ENCODE results near the gene WWP2.
"Not testable (repeated sequence)": the region's sequence is repeated elsewhere in the genome, so short reads cannot be mapped to it uniquely, and the experiment has no call there.

WWP2 gene

DNA sequence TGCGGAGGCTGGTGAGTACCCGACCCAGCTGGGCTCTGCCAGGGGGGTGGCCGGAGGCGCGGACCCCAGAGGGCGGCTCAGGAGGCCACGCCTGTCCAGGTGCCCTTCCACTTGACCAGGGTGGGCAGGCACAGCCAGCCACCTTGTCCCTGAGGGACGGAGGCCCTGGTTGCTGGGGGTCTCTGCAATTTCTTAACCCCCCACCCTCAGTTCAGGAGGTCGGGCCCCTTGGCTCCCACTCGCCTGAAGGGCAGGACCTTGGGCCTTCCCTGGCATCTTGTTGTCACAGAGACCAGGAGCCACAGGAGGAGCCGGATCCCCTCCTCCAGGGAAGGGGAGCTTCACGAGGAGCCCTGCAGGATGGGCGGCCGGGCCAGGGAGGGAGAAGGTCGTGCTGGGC, 190.0 kb downstream of the WWP2 start:
- DNase-seq, result not testable (repeated sequence)

- DNase-seq, result not testable (repeated sequence)
Observed at GRCh38 chr16:69952572-69953355, 190.6 kb downstream of the WWP2 start.

DNA sequence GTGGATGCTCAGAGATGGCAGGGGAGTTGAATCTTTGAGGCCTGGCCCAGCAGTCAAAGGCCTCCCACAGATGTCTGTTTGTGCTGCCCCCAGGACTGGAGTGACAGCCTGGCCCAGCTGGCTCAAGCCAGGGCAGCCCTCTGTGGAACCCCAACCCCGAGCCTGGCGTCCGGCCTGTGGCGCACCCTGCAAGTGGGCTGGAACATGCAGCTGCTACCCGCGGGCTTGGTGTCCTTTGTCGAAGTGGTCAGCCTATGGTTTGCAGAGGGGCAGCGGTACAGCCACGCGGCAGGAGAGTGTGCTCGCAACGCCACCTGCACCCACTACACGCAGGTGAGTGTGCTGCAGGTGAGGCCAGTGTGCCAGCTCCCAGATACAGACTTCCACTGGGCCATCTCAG, 192.1 kb downstream of the WWP2 start:
- DNase-seq, result not testable (repeated sequence)

DNA sequence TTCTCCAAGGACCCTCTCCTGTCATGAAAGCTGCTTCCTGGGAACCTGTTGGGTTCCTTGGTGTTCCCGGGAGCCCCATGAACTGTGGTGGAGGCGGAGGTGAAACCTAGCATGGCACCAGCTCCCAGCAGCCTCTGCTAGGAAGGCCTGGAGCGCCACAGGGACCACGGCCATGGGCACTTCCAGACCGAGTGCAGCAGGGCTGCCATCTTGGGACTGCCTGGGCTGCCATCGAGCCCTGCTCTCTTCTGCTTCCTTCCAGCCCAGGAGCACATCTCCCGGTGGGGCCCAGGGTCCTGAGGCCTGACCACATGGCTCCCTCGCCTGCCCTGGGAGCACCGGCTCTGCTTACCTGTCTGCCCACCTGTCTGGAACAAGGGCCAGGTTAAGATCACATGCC, 201.2 kb downstream of the WWP2 start:
- DNase-seq, result not testable (repeated sequence)

GRCh38 chr16:69964960-69965660, 203.0 kb downstream of the WWP2 start:
- DNase-seq, result not testable (repeated sequence)

DNA sequence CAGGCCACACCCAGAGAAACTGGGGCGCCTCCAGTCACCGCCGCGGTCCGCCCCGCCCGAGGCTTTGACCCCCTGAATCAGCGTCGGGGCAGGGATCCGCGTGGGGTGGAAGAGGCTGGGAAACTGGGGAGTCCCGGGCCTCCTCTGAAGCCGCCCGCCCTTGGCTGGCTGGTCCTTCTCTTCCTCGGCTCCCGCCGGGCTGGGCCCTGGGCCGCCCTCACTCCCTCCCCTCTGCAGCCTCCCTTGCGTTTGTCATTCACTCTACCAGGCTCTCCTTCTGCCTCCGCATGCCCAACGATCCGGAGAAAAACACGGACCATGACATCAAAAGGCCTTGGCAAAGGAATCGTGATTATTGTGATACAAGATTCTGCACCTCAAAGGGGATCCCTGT, 203.5 kb downstream of the WWP2 start:
- DNase-seq, result not testable (repeated sequence)

- DNase-seq, result not testable (repeated sequence)
Observed at GRCh38 chr16:69967688-69968087, 205.6 kb downstream of the WWP2 start.

DNA sequence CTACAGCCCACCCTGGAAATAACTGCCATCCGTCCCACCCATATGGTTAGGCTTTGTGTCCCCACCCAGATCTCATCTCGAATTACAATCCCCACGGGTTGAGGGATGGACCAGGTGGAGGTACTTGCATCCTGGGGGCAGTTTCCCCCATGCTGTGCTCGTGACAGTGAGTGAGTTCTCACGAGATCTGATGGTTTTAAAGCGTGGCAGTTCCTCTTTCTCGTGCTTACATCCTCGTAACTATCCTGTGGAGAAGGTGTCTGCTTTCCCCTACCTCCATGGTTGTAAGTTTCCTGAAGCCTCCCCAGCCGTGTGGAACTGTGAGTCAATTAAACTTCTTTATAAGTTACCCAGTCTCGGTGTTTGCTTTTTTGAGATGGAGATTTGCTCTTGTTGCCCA, 206.0 kb downstream of the WWP2 start:
- not testable (repeated sequence) for DNase-seq

DNA sequence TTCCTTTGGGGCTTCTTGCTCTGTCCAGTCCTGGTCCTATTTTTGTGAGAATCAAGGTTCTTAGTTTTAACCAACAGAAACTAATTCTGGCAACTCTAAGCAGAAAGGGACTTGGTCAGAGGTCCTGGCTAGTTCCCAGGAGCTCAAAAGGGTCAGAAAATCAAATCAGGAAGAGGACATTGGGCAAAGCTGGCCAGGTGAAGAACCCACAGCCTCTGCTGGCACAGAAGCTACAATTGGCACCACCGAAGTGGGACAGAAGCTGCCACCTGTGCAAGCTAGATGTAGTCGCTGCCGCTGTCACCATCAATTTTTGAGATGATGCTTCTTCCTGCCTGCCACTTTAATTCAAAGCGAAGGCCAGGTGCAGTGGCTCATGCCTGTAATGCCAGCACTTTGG, 207.5 kb downstream of the WWP2 start:
- DNase-seq, result not testable (repeated sequence)

- not testable (repeated sequence) for DNase-seq
Observed at GRCh38 chr16:69972120-69972519, 210.0 kb downstream of the WWP2 start.

DNA sequence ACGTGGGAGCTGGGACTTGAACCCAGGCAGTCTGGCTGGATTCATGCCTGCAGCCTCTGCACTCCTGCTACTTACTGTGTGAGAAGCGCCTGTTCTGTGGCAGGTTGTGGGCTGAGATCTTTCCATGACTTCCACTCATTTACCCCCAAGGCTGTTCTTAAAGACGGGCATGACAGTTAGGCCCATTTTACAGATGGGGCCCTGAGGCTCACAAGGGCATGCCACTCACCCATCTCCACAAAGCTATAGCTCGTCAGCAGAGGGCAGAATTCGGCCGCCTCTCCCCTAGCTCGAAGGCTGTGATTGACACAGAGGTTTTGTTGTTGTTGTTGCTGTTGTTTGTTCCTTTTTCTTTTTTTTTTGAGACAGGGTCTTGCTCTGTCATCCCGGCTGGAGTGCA, 210.8 kb downstream of the WWP2 start:
- not testable (repeated sequence) for DNase-seq

DNA sequence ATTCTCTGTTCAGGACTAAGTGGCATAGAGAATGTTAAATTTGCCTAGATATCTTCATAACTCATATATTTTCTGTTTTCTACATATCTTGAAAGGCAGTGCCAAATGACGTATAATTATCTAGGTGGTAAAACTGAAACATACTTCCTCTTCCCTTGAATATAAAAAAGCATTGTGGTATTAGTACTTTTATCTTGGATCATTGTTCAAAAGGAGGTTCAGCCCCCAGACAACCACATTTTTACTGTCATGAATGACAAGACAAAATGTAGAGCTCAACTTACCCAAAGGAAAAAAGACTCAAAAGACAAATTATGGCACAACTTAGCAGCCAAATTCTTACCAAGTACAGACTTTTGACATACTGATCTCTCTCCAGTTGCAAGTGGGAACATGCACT, 223.1 kb downstream of the WWP2 start:
- DNase-seq, result not testable (repeated sequence)
